ENCODE measurements around the gene IL1RL2.

GRCh38 chr2:102145934-102146333, 40.9 kb upstream of the IL1RL2 start:
- no peak for TF ChIP-seq SIN3A (IDR thresholded peaks at IDR 0.05; ENCODE audit: borderline replicate concordance, insufficient read depth, low read depth, low read length)
- TF ChIP-seq, protein P1, sequence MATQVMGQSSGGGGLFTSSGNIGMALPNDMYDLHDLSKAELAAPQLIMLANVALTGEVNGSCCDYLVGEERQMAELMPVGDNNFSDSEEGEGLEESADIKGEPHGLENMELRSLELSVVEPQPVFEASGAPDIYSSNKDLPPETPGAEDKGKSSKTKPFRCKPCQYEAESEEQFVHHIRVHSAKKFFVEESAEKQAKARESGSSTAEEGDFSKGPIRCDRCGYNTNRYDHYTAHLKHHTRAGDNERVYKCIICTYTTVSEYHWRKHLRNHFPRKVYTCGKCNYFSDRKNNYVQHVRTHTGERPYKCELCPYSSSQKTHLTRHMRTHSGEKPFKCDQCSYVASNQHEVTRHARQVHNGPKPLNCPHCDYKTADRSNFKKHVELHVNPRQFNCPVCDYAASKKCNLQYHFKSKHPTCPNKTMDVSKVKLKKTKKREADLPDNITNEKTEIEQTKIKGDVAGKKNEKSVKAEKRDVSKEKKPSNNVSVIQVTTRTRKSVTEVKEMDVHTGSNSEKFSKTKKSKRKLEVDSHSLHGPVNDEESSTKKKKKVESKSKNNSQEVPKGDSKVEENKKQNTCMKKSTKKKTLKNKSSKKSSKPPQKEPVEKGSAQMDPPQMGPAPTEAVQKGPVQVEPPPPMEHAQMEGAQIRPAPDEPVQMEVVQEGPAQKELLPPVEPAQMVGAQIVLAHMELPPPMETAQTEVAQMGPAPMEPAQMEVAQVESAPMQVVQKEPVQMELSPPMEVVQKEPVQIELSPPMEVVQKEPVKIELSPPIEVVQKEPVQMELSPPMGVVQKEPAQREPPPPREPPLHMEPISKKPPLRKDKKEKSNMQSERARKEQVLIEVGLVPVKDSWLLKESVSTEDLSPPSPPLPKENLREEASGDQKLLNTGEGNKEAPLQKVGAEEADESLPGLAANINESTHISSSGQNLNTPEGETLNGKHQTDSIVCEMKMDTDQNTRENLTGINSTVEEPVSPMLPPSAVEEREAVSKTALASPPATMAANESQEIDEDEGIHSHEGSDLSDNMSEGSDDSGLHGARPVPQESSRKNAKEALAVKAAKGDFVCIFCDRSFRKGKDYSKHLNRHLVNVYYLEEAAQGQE (IDR thresholded peaks at IDR 0.05; ENCODE audit: insufficient read depth in 1 of 2, low read depth in 2 of 2, low read length in 1 of 2): no peak
- no peak for TF ChIP-seq POLR2AphosphoS5 (IDR thresholded peaks at IDR 0.05; ENCODE audit: low read depth, low read length)
- no peak for TF ChIP-seq CTCF (IDR thresholded peaks at IDR 0.05)
- no peak for TF ChIP-seq TCF7L2 (IDR thresholded peaks at IDR 0.05; ENCODE audit: low read depth, low read length)
